ENCODE results near the gene SLC25A33.

- TF ChIP-seq EZH2 (IDR thresholded peaks at IDR 0.05; ENCODE audit: borderline replicate concordance, insufficient read depth, low read length, poor library complexity, severe bottlenecking) (no peak), REST (IDR thresholded peaks at IDR 0.05; ENCODE audit: borderline replicate concordance) (no peak), CTCF (IDR thresholded peaks at IDR 0.05; ENCODE audit: poor library complexity, severe bottlenecking) (no peak), POLR2AphosphoS5 (IDR thresholded peaks at IDR 0.05) (no peak), TAF1 (IDR thresholded peaks at IDR 0.05; ENCODE audit: low read depth) (no peak), MXI1 (conservative IDR thresholded peaks at IDR 0.05; ENCODE audit: poor library complexity, severe bottlenecking) (no peak), SMC3 (conservative IDR thresholded peaks at IDR 0.05; ENCODE audit: poor library complexity) (no peak)
Observed at GRCh38 chr1:9612162-9612845, 73.0 kb downstream of the SLC25A33 start.

All from neural cell (in vitro differentiated cells).